C4-2B (cell line): Measurements from ENCODE around the gene PHOX2A.

Source experiments
- CTCF ChIP-seq: fragments of 450-650 bp; conservative IDR thresholded peaks from 2 replicates; pipeline ENCODE4 v1.5.1; 2017; ENCODE audit warnings: mild to moderate bottlenecking
- ZFX ChIP-seq: fragments of 450-650 bp; IDR thresholded peaks from 2 replicates; pipeline ENCODE4 v1.6.1; 2017

GRCh38 chr11:72217841-72218240, 26.1 kb downstream of the PHOX2A start:
- TF ChIP-seq CTCF (no peak), ZFX (no peak)
